C4-2B (cell line): Measurements from ENCODE around the gene TMEM143.

Source experiments
- ZFX ChIP-seq: fragments of 450-650 bp; IDR thresholded peaks from 2 replicates; pipeline ENCODE4 v1.6.1; 2017
- TF ChIP-seq, protein P1 (sequence below): fragments of 450-650 bp; conservative IDR thresholded peaks from 2 replicates; pipeline ENCODE4 v1.5.1; 2017; ENCODE audit warnings: mild to moderate bottlenecking

GRCh38 chr19:48395170-48395455, 31.4 kb upstream of the TMEM143 start:
- TF ChIP-seq, protein P1, sequence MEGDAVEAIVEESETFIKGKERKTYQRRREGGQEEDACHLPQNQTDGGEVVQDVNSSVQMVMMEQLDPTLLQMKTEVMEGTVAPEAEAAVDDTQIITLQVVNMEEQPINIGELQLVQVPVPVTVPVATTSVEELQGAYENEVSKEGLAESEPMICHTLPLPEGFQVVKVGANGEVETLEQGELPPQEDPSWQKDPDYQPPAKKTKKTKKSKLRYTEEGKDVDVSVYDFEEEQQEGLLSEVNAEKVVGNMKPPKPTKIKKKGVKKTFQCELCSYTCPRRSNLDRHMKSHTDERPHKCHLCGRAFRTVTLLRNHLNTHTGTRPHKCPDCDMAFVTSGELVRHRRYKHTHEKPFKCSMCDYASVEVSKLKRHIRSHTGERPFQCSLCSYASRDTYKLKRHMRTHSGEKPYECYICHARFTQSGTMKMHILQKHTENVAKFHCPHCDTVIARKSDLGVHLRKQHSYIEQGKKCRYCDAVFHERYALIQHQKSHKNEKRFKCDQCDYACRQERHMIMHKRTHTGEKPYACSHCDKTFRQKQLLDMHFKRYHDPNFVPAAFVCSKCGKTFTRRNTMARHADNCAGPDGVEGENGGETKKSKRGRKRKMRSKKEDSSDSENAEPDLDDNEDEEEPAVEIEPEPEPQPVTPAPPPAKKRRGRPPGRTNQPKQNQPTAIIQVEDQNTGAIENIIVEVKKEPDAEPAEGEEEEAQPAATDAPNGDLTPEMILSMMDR, result no peak
- TF ChIP-seq ZFX, result no peak
